Activated B cell treated with CpG ODN at 0.5 μM for 24 hours (primary cell): ENCODE data around the gene RNF169. TPM values are rescaled to one million over a fixed set of nuclear protein-coding genes. Genes with fewer than 3 reads are reported as not detected.

Source experiments
- ATAC-seq: fragments of 200-7000 bp; cut with Tn5 transposase; one replicate; pipeline ENCODE4 v1.10.0; 2021; ENCODE audit warnings: low read depth, mild to moderate bottlenecking, moderate library complexity
- CTCF ChIA-PET: fragments of 350-600 bp; sonication (Branson Sonifier 250); formaldehyde crosslinking; loops from one replicate; lab custom pipeline; 2021; ENCODE audit warnings: antibody characterized with exemption; lab: Charles Lee
- POLR2A ChIA-PET: fragments of 350-600 bp; sonication (Branson Sonifier 250); formaldehyde crosslinking; loops from one replicate; lab custom pipeline; 2021; ENCODE audit warnings: antibody characterized with exemption; lab: Charles Lee
- DNase-seq: peaks from one replicate; pipeline ENCODE4 v3.0.0; 2022
- H3K27ac Mint-ChIP-seq: one replicate; pipeline ENCODE4 v1.8.0; 2020; ENCODE audit warnings: mixed read lengths
- H3K27me3 Mint-ChIP-seq: one replicate; pipeline ENCODE4 v1.8.0; 2021; ENCODE audit warnings: mixed read lengths
- H3K36me3 Mint-ChIP-seq: one replicate; pipeline ENCODE4 v1.8.0; 2021; ENCODE audit warnings: low read depth, mixed read lengths
- H3K4me1 Mint-ChIP-seq: one replicate; pipeline ENCODE4 v1.8.0; 2021; ENCODE audit warnings: mixed read lengths
- H3K4me3 Mint-ChIP-seq: one replicate; pipeline ENCODE4 v1.8.0; 2020; ENCODE audit warnings: mild to moderate bottlenecking, mixed read lengths
- H3K9me3 Mint-ChIP-seq: one replicate; pipeline ENCODE4 v1.8.0; 2020; ENCODE audit warnings: mixed read lengths
- intact Hi-C: fragments of 100-400 bp; cut with micrococcal nuclease; formaldehyde crosslinking; loops from one replicate; pipeline ENCODE4 v1.15.1; 2024
- total RNA-seq: library from RNA; stranded (reverse); gene quantifications from 2 replicates; pipeline ENCODE4 v1.2.3, GENCODE V29; 2022
- TF ChIP-seq, protein P1 (sequence below): fragments of 200-600 bp; IDR thresholded peaks from one replicate; pipeline ENCODE4 v1.8.0; 2022; ENCODE audit warnings: antibody characterized with exemption, mild to moderate bottlenecking

RNF169 gene
- total RNA-seq, 1 donor from 2014 or later = 22.2 TPM

DNA sequence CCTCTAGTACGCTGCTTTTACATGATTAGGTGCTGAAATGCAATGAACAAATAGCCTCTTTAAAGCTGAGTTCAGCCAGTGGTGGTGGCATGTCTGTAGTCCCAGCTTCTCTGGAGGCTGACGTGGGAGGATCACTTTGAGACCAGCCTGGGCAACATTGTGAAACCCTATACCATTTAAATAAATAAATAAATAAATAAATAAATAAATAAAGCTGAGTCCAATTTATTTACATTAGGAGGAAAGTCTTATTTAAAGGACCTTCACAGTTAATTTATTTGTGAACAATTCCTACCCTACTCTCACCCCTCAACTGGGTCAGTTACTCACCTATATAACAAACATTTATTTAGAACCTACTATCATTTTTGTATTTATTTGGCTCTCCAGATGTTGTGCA is 12.6 kb upstream of the RNF169 start:
- Mint-ChIP-seq H3K4me3 (no peak overlapping the region), H3K27ac (no peak overlapping the region), H3K9me3 (no peaks in the 10 kb centered on the region), H3K27me3 (peaks cover 52% of the 10 kb centered on the region), H3K36me3 (no peaks in the 10 kb centered on the region), H3K4me1 (peaks cover 10% of the 10 kb centered on the region)
- TF ChIP-seq, protein P1, sequence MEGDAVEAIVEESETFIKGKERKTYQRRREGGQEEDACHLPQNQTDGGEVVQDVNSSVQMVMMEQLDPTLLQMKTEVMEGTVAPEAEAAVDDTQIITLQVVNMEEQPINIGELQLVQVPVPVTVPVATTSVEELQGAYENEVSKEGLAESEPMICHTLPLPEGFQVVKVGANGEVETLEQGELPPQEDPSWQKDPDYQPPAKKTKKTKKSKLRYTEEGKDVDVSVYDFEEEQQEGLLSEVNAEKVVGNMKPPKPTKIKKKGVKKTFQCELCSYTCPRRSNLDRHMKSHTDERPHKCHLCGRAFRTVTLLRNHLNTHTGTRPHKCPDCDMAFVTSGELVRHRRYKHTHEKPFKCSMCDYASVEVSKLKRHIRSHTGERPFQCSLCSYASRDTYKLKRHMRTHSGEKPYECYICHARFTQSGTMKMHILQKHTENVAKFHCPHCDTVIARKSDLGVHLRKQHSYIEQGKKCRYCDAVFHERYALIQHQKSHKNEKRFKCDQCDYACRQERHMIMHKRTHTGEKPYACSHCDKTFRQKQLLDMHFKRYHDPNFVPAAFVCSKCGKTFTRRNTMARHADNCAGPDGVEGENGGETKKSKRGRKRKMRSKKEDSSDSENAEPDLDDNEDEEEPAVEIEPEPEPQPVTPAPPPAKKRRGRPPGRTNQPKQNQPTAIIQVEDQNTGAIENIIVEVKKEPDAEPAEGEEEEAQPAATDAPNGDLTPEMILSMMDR = no peak
- ChIA-PET POLR2A (no interaction called here), CTCF (no interaction called here)
- intact Hi-C loops = no loop called here
- no peak for ATAC-seq
- DNase-seq = no peak

DNA sequence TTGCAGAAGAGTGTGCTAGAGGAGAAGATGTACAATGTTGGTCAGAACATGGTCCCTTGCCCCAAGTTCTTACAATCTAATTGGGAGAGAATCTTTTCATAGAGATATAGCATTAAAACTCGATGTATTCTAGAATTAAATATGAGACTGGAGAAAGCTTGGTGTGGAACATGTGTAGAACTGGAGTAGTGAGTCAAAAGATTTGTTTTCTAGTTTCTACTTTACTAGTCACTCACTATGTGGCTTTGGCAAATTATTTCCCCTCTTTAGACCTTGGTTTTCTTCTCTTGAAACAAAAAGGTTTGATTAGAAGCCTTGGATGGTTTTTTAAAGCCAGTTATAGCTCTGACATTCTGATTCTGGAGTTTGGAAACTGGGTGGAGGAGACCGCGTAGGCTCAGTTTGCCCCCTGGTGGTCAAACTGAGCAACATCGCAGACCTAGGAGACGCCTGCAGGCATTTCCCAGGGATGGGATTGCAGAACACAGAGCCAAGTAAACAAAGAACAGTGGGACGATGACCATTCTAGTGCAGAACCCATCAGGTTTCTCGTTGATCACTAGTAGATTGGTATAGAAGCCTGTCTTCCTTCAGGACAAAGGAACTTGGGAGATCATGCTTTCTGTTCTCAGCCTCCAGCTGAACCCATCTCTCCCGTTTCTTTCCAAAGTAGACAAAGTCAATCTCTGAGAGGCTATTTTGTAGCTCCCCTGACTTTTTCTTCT is 8.9 kb upstream of the RNF169 start:
- Mint-ChIP-seq H3K27me3 (peaks cover 31% of the 10 kb centered on the region), H3K36me3 (no peaks in the 10 kb centered on the region), H3K27ac (no peak overlapping the region), H3K4me1 (peaks cover 5% of the 10 kb centered on the region), H3K4me3 (no peak overlapping the region), H3K9me3 (no peaks in the 10 kb centered on the region)
- ChIA-PET POLR2A (no interaction called here), CTCF (interaction anchor here (0.6 to 1.8 kb wide), 13 partner anchors 9 to 286 kb away, joined by 3 to 11 read pairs (median 4); partner anchors contain the start of gene RNF169)
- ATAC-seq (peak; percentile 77), DNase-seq (no peak)
- intact Hi-C loops = no loop called here
- TF ChIP-seq, protein P1 = peak; percentile 91

DNA sequence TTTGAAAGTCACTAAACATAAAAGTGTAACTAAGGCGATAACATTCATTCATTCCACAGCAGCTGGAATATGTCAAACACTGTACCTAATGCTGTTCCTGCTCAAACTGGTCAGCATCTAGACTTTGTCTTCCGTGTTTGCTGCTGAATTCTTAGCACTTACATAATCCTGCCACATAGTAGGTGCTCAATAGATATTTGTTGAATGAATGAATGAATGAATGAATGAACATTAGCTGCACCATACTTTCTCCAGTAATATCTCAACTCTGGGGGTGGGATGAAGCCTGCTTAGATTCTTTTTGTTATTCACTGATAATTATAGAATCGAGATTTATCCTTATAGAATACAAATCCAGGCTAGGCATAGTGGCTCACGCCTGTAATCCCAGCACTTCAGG is 6.6 kb upstream of the RNF169 start:
- H3K27me3 Mint-ChIP-seq = peaks cover 18% of the 10 kb centered on the region
- H3K36me3 Mint-ChIP-seq = no peaks in the 10 kb centered on the region
- peaks cover 5% of the 10 kb centered on the region for H3K4me1 Mint-ChIP-seq
- ChIA-PET POLR2A (no interaction called here), CTCF (no interaction called here)
- no peaks in the 10 kb centered on the region for H3K9me3 Mint-ChIP-seq
- H3K27ac Mint-ChIP-seq = no peak overlapping the region
- intact Hi-C loops = no loop called here
- DNase-seq (no peak), ATAC-seq (no peak)
- H3K4me3 Mint-ChIP-seq = no peak overlapping the region
- TF ChIP-seq, protein P1 = no peak

DNA sequence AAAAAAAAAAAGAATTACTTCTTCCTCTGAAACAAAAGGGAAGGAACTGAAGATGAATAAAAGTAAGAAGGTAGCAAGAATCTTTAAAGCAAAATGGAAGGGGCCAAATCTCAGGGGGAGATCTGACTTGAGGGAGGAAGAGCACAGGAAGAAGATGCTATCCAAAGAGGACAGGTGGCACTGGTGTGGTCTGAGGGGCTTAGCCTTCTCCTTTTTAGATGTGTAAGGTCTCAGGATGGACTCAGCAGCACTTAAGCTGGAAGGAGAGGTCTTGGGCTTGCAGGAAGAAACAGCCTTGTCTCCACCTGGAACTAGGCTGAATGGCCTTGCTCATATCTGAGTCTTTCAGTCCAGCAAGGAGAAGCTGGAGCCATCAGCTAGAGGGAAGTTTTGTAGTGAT is 5.0 kb upstream of the RNF169 start:
- no peak overlapping the region for H3K27ac Mint-ChIP-seq
- ChIA-PET CTCF (no interaction called here), POLR2A (no interaction called here)
- H3K4me3 Mint-ChIP-seq = no peak overlapping the region
- intact Hi-C loops = no loop called here
- no peaks in the 10 kb centered on the region for H3K9me3 Mint-ChIP-seq
- H3K4me1 Mint-ChIP-seq = peaks cover 18% of the 10 kb centered on the region
- TF ChIP-seq, protein P1 = no peak
- no peaks in the 10 kb centered on the region for H3K36me3 Mint-ChIP-seq
- DNase-seq (no peak), ATAC-seq (no peak)
- peaks cover 10% of the 10 kb centered on the region for H3K27me3 Mint-ChIP-seq

DNA sequence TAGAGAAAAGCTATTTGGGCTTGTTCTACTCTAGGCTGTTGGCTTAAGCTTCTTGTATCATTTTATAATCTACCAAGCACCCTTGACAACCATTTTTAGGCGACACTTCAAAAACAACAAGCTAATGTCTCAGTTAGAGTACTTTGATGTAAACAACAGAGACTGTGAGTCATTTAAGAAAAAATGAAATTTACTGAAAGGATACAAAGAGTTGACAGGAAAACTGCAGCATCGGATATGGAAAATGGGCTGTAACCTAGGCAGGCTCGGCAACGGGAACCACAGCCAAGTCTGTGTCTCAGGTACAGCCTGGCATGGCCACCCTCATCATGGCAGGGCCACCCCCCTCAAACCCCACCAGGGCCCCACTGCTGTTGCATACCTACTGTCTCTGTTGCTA is 4.4 kb upstream of the RNF169 start:
- H3K4me1 Mint-ChIP-seq = peaks cover 18% of the 10 kb centered on the region
- CTCF ChIA-PET = no interaction called here

More for the DNA sequence above, 4.4 kb upstream of the RNF169 start:
- Mint-ChIP-seq H3K4me3 (no peak overlapping the region), H3K36me3 (no peaks in the 10 kb centered on the region), H3K27ac (no peak overlapping the region), H3K27me3 (peaks cover 5% of the 10 kb centered on the region), H3K9me3 (no peaks in the 10 kb centered on the region)
- intact Hi-C loops = no loop called here
- POLR2A ChIA-PET = interaction anchor here (0.6 kb wide), 1 partner anchor 22 kb away, joined by 5 read pairs; no protein-coding TSS in a partner anchor
- ATAC-seq (no peak), DNase-seq (no peak)
- TF ChIP-seq, protein P1 = no peak
